ENCODE data around the gene CDK5RAP2. TPM values are rescaled to one million over a fixed set of nuclear protein-coding genes. Genes with fewer than 3 reads are reported as not detected.
A peak's percentile ranks its signal among the peaks of the same experiment; 100 is the strongest.

CDK5RAP2 gene
- total and polyA plus RNA-seq, 2 donors (not counting 1 experiment from before 2014, with no cell fraction given) = 17.7 to 48.6 TPM

DNA sequence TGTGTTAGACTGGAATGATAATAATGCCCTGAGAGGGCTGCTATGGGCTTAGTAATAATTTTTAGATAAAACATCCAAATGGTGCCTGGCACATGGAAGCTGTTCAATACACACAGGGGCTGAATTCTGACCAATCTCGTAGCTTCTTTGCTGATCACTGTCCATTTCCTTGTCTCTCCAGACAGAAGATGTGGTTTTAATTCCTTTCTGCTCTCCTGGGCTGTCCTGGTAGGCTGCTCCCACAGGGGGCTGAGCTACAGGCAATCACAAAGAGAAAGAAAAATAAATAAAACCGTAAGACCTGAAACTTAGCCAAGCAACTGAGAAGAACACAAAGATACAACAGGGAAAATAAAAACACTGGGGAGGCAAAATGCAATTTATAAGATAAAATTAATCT lies 136.5 kb downstream of the CDK5RAP2 start:
- no peak overlapping the region for H3K9ac ChIP-seq (ENCODE audit: insufficient read depth, low read length)
- no peaks in the 10 kb centered on the region for H3K79me2 ChIP-seq (ENCODE audit: control insufficient read depth, insufficient read depth, low read length)
- no peak overlapping the region for H3K4me3 ChIP-seq (replicated peaks in 1 of 4; ENCODE audit: control extremely low read depth in 1 of 4, insufficient read depth in 1 of 4, low read depth in 3 of 4, low read length in 4 of 4)
- TF ChIP-seq EZH2 (IDR thresholded peaks at IDR 0.05; ENCODE audit: low read length, missing control alignments) = no peak
- TF ChIP-seq, protein P1, sequence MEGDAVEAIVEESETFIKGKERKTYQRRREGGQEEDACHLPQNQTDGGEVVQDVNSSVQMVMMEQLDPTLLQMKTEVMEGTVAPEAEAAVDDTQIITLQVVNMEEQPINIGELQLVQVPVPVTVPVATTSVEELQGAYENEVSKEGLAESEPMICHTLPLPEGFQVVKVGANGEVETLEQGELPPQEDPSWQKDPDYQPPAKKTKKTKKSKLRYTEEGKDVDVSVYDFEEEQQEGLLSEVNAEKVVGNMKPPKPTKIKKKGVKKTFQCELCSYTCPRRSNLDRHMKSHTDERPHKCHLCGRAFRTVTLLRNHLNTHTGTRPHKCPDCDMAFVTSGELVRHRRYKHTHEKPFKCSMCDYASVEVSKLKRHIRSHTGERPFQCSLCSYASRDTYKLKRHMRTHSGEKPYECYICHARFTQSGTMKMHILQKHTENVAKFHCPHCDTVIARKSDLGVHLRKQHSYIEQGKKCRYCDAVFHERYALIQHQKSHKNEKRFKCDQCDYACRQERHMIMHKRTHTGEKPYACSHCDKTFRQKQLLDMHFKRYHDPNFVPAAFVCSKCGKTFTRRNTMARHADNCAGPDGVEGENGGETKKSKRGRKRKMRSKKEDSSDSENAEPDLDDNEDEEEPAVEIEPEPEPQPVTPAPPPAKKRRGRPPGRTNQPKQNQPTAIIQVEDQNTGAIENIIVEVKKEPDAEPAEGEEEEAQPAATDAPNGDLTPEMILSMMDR (conservative IDR thresholded peaks at IDR 0.05 in 1 of 2, IDR thresholded peaks at IDR 0.05 in 1 of 2; ENCODE audit: low read depth in 1 of 2, low read length in 2 of 2) = no peak
- no peak overlapping the region for H3K4me2 ChIP-seq (ENCODE audit: extremely low read depth, insufficient read depth, low read length)
- H3K36me3 ChIP-seq (ENCODE audit: control insufficient read depth, insufficient read depth, low read length) = no peaks in the 10 kb centered on the region
- no peaks in the 10 kb centered on the region for H3K9me3 ChIP-seq (ENCODE audit: control insufficient read depth, insufficient read depth, low read depth, low read length)
- peak; percentile 77 to 91 for DNase-seq (ENCODE audit: low read depth in 2 of 2)
- peaks cover 9% of the 10 kb centered on the region for H3K4me1 ChIP-seq (ENCODE audit: control insufficient read depth, extremely low read depth, insufficient read depth, low read length)
- no peaks in the 10 kb centered on the region for H3K27me3 ChIP-seq (ENCODE audit: control insufficient read depth, insufficient read depth, low read length)
- H4K20me1 ChIP-seq (ENCODE audit: control insufficient read depth, extremely low read depth, insufficient read depth, low read length) = no peaks in the 10 kb centered on the region
- peak overlapping the region; percentile 36 for H3K27ac ChIP-seq (ENCODE audit: insufficient read depth, low read length)
- no peak overlapping the region for H2AFZ ChIP-seq (ENCODE audit: low read length)

DNA sequence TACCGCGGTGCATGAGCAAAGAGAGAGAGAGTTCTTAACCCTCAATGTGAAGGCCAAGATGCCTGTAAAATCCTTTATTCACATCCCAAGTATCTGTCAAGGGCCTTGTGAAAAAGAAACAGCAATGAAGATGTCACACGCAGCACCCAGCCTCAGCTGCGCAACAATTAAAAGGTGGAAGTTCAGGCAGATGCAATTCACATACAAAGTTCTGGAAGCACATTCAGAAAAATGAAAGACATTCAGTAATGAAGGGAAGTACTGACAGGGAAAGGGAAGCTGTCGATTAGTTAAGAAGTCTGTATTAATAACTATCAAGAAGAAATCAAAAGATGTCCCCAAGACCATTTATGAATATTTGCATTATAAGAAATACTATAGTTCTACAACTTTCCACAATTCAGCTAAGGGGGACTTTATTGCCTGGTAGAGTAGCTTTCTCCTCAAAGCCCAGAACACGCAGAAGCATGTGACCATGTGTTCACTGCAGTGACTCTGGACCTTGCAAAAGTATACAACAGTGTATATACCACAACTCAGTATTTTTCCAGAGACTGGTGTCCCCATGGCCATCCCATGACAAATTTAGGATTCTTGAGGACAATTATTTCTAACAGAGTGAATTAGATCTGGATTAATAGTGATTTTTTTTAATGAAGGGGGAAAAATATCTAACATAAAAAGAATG lies 137.5 kb downstream of the CDK5RAP2 start:
- Histone ChIP-seq H3K4me3 (replicated peaks in 1 of 4; ENCODE audit: control extremely low read depth in 1 of 4, insufficient read depth in 1 of 4, low read depth in 3 of 4, low read length in 4 of 4) (no peak overlapping the region), H3K27ac (ENCODE audit: insufficient read depth, low read length) (peak overlapping the region; percentile 33), H3K9me3 (ENCODE audit: control insufficient read depth, insufficient read depth, low read depth, low read length) (no peaks in the 10 kb centered on the region), H3K27me3 (ENCODE audit: control insufficient read depth, insufficient read depth, low read length) (no peaks in the 10 kb centered on the region), H2AFZ (ENCODE audit: low read length) (no peak overlapping the region), H4K20me1 (ENCODE audit: control insufficient read depth, extremely low read depth, insufficient read depth, low read length) (no peaks in the 10 kb centered on the region), H3K4me1 (ENCODE audit: control insufficient read depth, extremely low read depth, insufficient read depth, low read length) (peaks cover 11% of the 10 kb centered on the region), H3K4me2 (ENCODE audit: extremely low read depth, insufficient read depth, low read length) (no peak overlapping the region), H3K9ac (ENCODE audit: insufficient read depth, low read length) (no peak overlapping the region), H3K36me3 (ENCODE audit: control insufficient read depth, insufficient read depth, low read length) (peaks cover 1% of the 10 kb centered on the region), H3K79me2 (ENCODE audit: control insufficient read depth, insufficient read depth, low read length) (no peaks in the 10 kb centered on the region)
- TF ChIP-seq, protein P1 (conservative IDR thresholded peaks at IDR 0.05 in 1 of 2, IDR thresholded peaks at IDR 0.05 in 1 of 2; ENCODE audit: low read depth in 1 of 2, low read length in 2 of 2) = no peak
- TF ChIP-seq EZH2 (IDR thresholded peaks at IDR 0.05; ENCODE audit: low read length, missing control alignments) = no peak
- DNase-seq (ENCODE audit: low read depth in 2 of 2) = no peak

DNA sequence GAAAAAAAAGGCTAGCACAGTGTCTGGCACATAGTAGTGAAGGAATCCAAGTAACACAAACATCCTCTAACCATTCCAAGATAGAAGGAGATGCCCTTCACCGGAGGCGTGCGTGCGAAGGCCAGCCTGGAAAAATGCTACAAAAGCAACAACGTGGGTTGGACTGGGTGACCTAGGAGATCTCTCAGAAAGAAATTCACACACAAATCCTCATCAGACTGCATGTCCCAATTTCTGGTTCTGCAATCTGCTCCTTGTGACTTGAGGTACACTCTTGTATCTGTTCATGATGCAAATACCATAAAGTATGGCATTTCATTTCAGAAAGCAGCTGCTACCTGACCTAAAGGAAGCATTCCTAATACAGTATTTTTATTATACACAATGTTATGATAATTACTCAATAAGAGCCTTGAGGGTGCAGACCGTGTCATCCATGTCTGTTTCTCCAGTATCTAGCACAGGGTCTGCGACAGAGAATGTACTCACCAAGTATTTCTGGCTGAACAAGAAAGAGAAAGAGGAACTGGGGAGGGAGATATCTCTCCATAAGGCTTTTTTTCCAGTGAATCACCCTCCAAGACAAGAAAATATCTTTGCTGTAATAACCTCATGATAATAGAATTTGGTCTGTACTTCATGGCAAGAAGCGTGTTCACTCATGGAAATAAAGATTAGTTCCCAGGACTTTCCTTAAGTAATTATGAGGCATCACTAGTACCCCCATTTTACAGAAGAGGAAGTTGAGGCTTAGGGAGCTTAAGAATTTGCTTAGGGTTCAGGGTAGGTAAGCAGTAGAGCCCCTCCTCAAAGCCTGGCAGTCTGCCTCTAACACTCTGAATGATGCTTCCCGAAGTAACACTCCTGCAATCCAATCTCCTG lies 138.3 kb downstream of the CDK5RAP2 start:
- no peak overlapping the region for H2AFZ ChIP-seq (ENCODE audit: low read length)
- no peak overlapping the region for H3K9ac ChIP-seq (ENCODE audit: insufficient read depth, low read length)
- peak; percentile 58 to 98 for DNase-seq (ENCODE audit: low read depth in 2 of 2)
- H3K9me3 ChIP-seq (ENCODE audit: control insufficient read depth, insufficient read depth, low read depth, low read length) = no peaks in the 10 kb centered on the region
- no peak overlapping the region for H3K4me3 ChIP-seq (replicated peaks in 1 of 4; ENCODE audit: control extremely low read depth in 1 of 4, insufficient read depth in 1 of 4, low read depth in 3 of 4, low read length in 4 of 4)
- no peak for TF ChIP-seq EZH2 (IDR thresholded peaks at IDR 0.05; ENCODE audit: low read length, missing control alignments)
- TF ChIP-seq, protein P1 (conservative IDR thresholded peaks at IDR 0.05 in 1 of 2, IDR thresholded peaks at IDR 0.05 in 1 of 2; ENCODE audit: low read depth in 1 of 2, low read length in 2 of 2) = no peak
- no peaks in the 10 kb centered on the region for H3K27me3 ChIP-seq (ENCODE audit: control insufficient read depth, insufficient read depth, low read length)
- no peaks in the 10 kb centered on the region for H4K20me1 ChIP-seq (ENCODE audit: control insufficient read depth, extremely low read depth, insufficient read depth, low read length)
- peak overlapping the region; percentile 33 for H3K27ac ChIP-seq (ENCODE audit: insufficient read depth, low read length)
- H3K36me3 ChIP-seq (ENCODE audit: control insufficient read depth, insufficient read depth, low read length) = peaks cover 1% of the 10 kb centered on the region
- no peaks in the 10 kb centered on the region for H3K79me2 ChIP-seq (ENCODE audit: control insufficient read depth, insufficient read depth, low read length)
- peak overlapping the region; percentile 19 for H3K4me2 ChIP-seq (ENCODE audit: extremely low read depth, insufficient read depth, low read length)
- H3K4me1 ChIP-seq (ENCODE audit: control insufficient read depth, extremely low read depth, insufficient read depth, low read length) = peaks cover 15% of the 10 kb centered on the region

Data from fibroblast of lung (primary cell).